GM12892 (cell line): ENCODE measurements around the gene GNB1.

Source experiments
- POLR2A ChIP-seq: IDR thresholded peaks from 2 replicates; pipeline ENCODE4 v1.6.1; 2011; ENCODE audit warnings: low read depth, low read length, control low read depth
- TAF1 ChIP-seq: IDR thresholded peaks from 2 replicates; pipeline ENCODE4 v1.6.1; 2011; ENCODE audit warnings: low read depth, mild to moderate bottlenecking, control low read depth, low read length, borderline replicate concordance

- TF ChIP-seq POLR2A (no peak), TAF1 (no peak)
Observed at GRCh38 chr1:1763657-1764621, 126.9 kb downstream of the GNB1 start.
